SK-N-SH (cell line): ENCODE measurements around the gene SH3GLB2. TPM values are rescaled to one million over a fixed set of nuclear protein-coding genes. Genes with fewer than 3 reads are reported as not detected.

Experiments
- CTCF ChIA-PET: fragments of 300-600, 350-600 bp; formaldehyde crosslinking; extraction: SDS; loops from one replicate; lab custom pipeline; 2021; lab: Yijun Ruan, JAX
- POLR2A ChIA-PET: fragments of 350-600 bp; sonication (Branson Sonifier 250); formaldehyde crosslinking; extraction: SDS; loops from one replicate; lab custom pipeline; 2020; ENCODE audit warnings: antibody characterized with exemption, inconsistent platforms; lab: Yijun Ruan, JAX
- DNase-seq: peaks from one replicate; pipeline ENCODE4 v3.0.0; 2012
- H2AFZ ChIP-seq: fragments of 200-600 bp; sonication (generic); 2 replicates; pipeline ENCODE4 v1.8.1; 2016; ENCODE audit warnings: antibody characterized with exemption, mild to moderate bottlenecking, low read depth
- H3F3A ChIP-seq: fragments of 200-600 bp; sonication (generic); replicated peaks from 2 replicates; pipeline ENCODE3; 2016; ENCODE audit warnings: antibody characterized with exemption, mild to moderate bottlenecking; ENCODE audit not compliant: insufficient read depth
- H3K27ac ChIP-seq, 2 experiments: fragments of 200-500 bp in 1 of 2; fragments of 200-600 bp in 1 of 2; sonication (Bioruptor generic) in 1 of 2; sonication (generic), shearing (Covaris generic) in 1 of 2; 2 replicates each; pipeline versions ENCODE4 v1.5.1 to v1.6.1; 2014 to 2016; ENCODE audit warnings: low read depth in 2 of 2, inconsistent platforms in 1 of 2, low read length in 1 of 2, mild to moderate bottlenecking in 1 of 2, mixed read lengths in 1 of 2
- H3K27me3 ChIP-seq: fragments of 200-600 bp; sonication (generic), shearing (Covaris generic); 2 replicates; pipeline ENCODE4 v1.6.1; 2016; ENCODE audit warnings: mixed run types; ENCODE audit not compliant: insufficient read depth
- H3K36me3 ChIP-seq, 2 experiments: fragments of 200-500 bp in 1 of 2; fragments of 200-600 bp in 1 of 2; sonication (Bioruptor generic) in 1 of 2; sonication (generic) in 1 of 2; replicated peaks in 1 of 2; 2 replicates each; pipeline versions ENCODE3 to v1.5.1; 2014 to 2016; ENCODE audit warnings: low read length in 1 of 2, mild to moderate bottlenecking in 1 of 2; ENCODE audit not compliant: insufficient read depth in 2 of 2, control insufficient read depth in 1 of 2
- H3K4me1 ChIP-seq, 2 experiments: fragments of 200-500 bp in 1 of 2; fragments of 200-600 bp in 1 of 2; sonication (Bioruptor generic) in 1 of 2; sonication (generic), shearing (Covaris generic) in 1 of 2; 2 replicates each; pipeline versions ENCODE4 v1.5.1 to v1.6.1; 2014 to 2016; ENCODE audit warnings: low read depth in 1 of 2, low read length in 1 of 2, mixed run types in 1 of 2; ENCODE audit not compliant: insufficient read depth in 2 of 2, control insufficient read depth in 1 of 2
- H3K4me2 ChIP-seq: fragments of 200-600 bp; sonication (generic), shearing (Covaris generic); 2 replicates; pipeline ENCODE4 v1.6.1; 2017; ENCODE audit warnings: mixed run types
- H3K4me3 ChIP-seq, 2 experiments: fragments of 200-500 bp in 1 of 2; fragments of 200-600 bp in 1 of 2; sonication (Bioruptor generic) in 1 of 2; sonication (generic), shearing (Covaris generic) in 1 of 2; 2 replicates each; pipeline versions ENCODE4 v1.5.1 to v1.8.1; 2014 to 2016; ENCODE audit warnings: low read depth in 2 of 2, inconsistent platforms in 1 of 2, low read length in 1 of 2, mild to moderate bottlenecking in 1 of 2, mixed read lengths in 1 of 2, moderate library complexity in 1 of 2
- H3K79me2 ChIP-seq: fragments of 200-600 bp; sonication (generic); 2 replicates; pipeline ENCODE4 v1.8.1; 2017; ENCODE audit warnings: mild to moderate bottlenecking; ENCODE audit not compliant: insufficient read depth
- H3K9ac ChIP-seq: fragments of 200-600 bp; sonication (generic); 2 replicates; pipeline ENCODE4 v1.6.1; 2017; ENCODE audit warnings: mixed run types
- H3K9me2 ChIP-seq: fragments of 200-600 bp; sonication (generic); 2 replicates; pipeline ENCODE4 v1.6.1; 2017; ENCODE audit warnings: mixed run types
- H3K9me3 ChIP-seq: fragments of 200-600 bp; sonication (generic); 2 replicates; pipeline ENCODE4 v1.6.1; 2017; ENCODE audit warnings: mixed run types, mild to moderate bottlenecking, moderate library complexity
- H4K20me1 ChIP-seq: fragments of 200-600 bp; sonication (generic); 2 replicates; pipeline ENCODE4 v1.6.1; 2017; ENCODE audit warnings: mild to moderate bottlenecking, mixed run types; ENCODE audit not compliant: insufficient read depth
- ELF1 ChIP-seq: IDR thresholded peaks from 2 replicates; pipeline ENCODE4 v1.4.0; 2012
- EZH2phosphoT487 ChIP-seq: fragments of 200-600 bp; sonication (generic); IDR thresholded peaks from 2 replicates; pipeline ENCODE4 v1.6.1; 2017; ENCODE audit warnings: low read depth, mixed run types, mild to moderate bottlenecking, antibody characterized with exemption, moderate library complexity, borderline replicate concordance
- GATA2 ChIP-seq: sonication (generic); formaldehyde crosslinking; IDR thresholded peaks from 2 replicates; pipeline ENCODE4 v1.5.0; 2020; ENCODE audit warnings: mild to moderate bottlenecking, missing genetic modification reagents
- IRF3 ChIP-seq: fragments of 150-350 bp; IDR thresholded peaks from 2 replicates; pipeline ENCODE4 v1.6.1; 2016; ENCODE audit warnings: mild to moderate bottlenecking, low read depth, low read length
- MAX ChIP-seq: IDR thresholded peaks from 2 replicates; pipeline ENCODE4 v1.4.0; 2012; ENCODE audit warnings: low read depth
- MEF2A ChIP-seq: IDR thresholded peaks from 2 replicates; pipeline ENCODE4 v1.4.0; 2012; ENCODE audit warnings: low read depth, borderline replicate concordance
- MXI1 ChIP-seq: IDR thresholded peaks from 2 replicates; pipeline ENCODE4 v1.6.1; 2012; ENCODE audit warnings: mild to moderate bottlenecking, low read depth, low read length, improper control_type of control experiment
- RFX5 ChIP-seq: IDR thresholded peaks from 2 replicates; pipeline ENCODE4 v1.6.1; 2012; ENCODE audit warnings: mild to moderate bottlenecking, improper control_type of control experiment, low read length
- RXRA ChIP-seq: IDR thresholded peaks from 2 replicates; pipeline ENCODE4 v1.4.0; 2012; ENCODE audit warnings: low read depth, mild to moderate bottlenecking, borderline replicate concordance
- SIN3A ChIP-seq: IDR thresholded peaks from 2 replicates; pipeline ENCODE4 v1.6.1; 2012; ENCODE audit warnings: low read depth, mild to moderate bottlenecking, low read length, moderate library complexity, borderline replicate concordance
- TCF12 ChIP-seq: IDR thresholded peaks from 2 replicates; pipeline ENCODE4 v1.4.0; 2012
- USF1 ChIP-seq: IDR thresholded peaks from 2 replicates; pipeline ENCODE4 v1.4.0; 2012; ENCODE audit warnings: low read depth, borderline replicate concordance
- USF2 ChIP-seq: fragments of 150-350 bp; IDR thresholded peaks from 2 replicates; pipeline ENCODE4 v1.6.1; 2017; ENCODE audit warnings: antibody characterized with exemption, low read length, low read depth, borderline replicate concordance
- YY1 ChIP-seq: IDR thresholded peaks from 2 replicates; pipeline ENCODE4 v1.4.0; 2012; ENCODE audit warnings: low read depth, mild to moderate bottlenecking
- ZBTB33 ChIP-seq: IDR thresholded peaks from 2 replicates; pipeline ENCODE4 v1.4.0; 2012; ENCODE audit warnings: low read depth, borderline replicate concordance
- WGBS: methylation state at CpG from one replicate; pipeline ENCODE4 v1.1.6; 2017; ENCODE audit warnings: low lambda C conversion rate; 5-methylcytosine and 5-hydroxymethylcytosine counted together
- polyA plus RNA-seq, 3 experiments: library from polyadenylated mRNA; depleted of rRNA; stranded (reverse); fragments of >200 nt; gene quantifications; 2 replicates each; pipeline ENCODE4 v1.2.3, GENCODE V29; 2012

SH3GLB2 gene
- polyA plus RNA-seq, 1 of the 3 experiments (the other 2 are of a cell fraction): 94.4 TPM

- TF ChIP-seq GATA2 (CRISPR knock-in tag) (no peak), ZBTB33 (no peak), IRF3 (no peak), MEF2A (no peak), RXRA (no peak), MAX (no peak), TCF12 (no peak), SIN3A (no peak), RFX5 (no peak), MXI1 (no peak), USF1 (no peak), USF2 (no peak), EZH2phosphoT487 (no peak), YY1 (no peak), ELF1 (no peak)
- no peak overlapping the region for H3K9ac ChIP-seq
- WGBS: no CpG with 5 or more reads among the region's 11 CpGs
- POLR2A ChIA-PET: interaction anchor here (1.4 kb wide), 1 partner anchor 9 kb away, joined by 4 read pairs; no protein-coding TSS in a partner anchor
- no peaks in the 10 kb centered on the region; a peak in 1 of 4 replicates for H3K4me1 ChIP-seq
- H3K9me3 ChIP-seq: no peaks in the 10 kb centered on the region
- H3K4me2 ChIP-seq: no peak overlapping the region
- H3F3A ChIP-seq: peaks cover 5% of the 10 kb centered on the region
- no peak overlapping the region for H3K27ac ChIP-seq
- H2AFZ ChIP-seq: no peak overlapping the region
- no peaks in the 10 kb centered on the region for H3K9me2 ChIP-seq
- H3K79me2 ChIP-seq: no peaks in the 10 kb centered on the region
- H3K36me3 ChIP-seq: peaks cover 7 to 38% of the 10 kb centered on the region in 2 experiments
- H4K20me1 ChIP-seq: no peaks in the 10 kb centered on the region
- CTCF ChIA-PET: interaction anchor here (1.0 kb wide), 1 partner anchor 21 kb away, joined by 4 read pairs; no protein-coding TSS in a partner anchor
- no peak for DNase-seq
- H3K4me3 ChIP-seq: no peak overlapping the region
- no peaks in the 10 kb centered on the region for H3K27me3 ChIP-seq
These were observed 14.5 kb downstream of the SH3GLB2 start for GRCh38 chr9:129013674-129014073.
